GM23338 (cell line): ENCODE results near the gene PAQR4. TPM values are rescaled to one million over a fixed set of nuclear protein-coding genes. Genes with fewer than 3 reads are reported as not detected.

Experiments
- ATAC-seq: fragments of 200-7000 bp; cut with Tn5 transposase; 3 replicates; pipeline ENCODE4 v1.9.1; 2020
- DNase-seq: peaks from one replicate; pipeline ENCODE4 v3.0.0-alpha.2; 2015; ENCODE audit warnings: low spot score
- H2AFZ ChIP-seq: fragments of 200-600 bp; sonication (generic); 2 replicates; pipeline ENCODE4 v1.8.0; 2016; ENCODE audit warnings: antibody characterized with exemption, mild to moderate bottlenecking, moderate library complexity
- H3F3A ChIP-seq: fragments of 200-600 bp; sonication (generic); replicated peaks from 2 replicates; pipeline ENCODE4 v1.8.0; 2017; ENCODE audit warnings: antibody characterized with exemption, mixed run types, low read depth
- H3K27ac ChIP-seq: fragments of 200-600 bp; sonication (generic); 2 replicates; pipeline ENCODE4 v1.6.1; 2016; ENCODE audit warnings: low read depth
- H3K27me3 ChIP-seq: fragments of 200-600 bp; sonication (generic); 2 replicates; pipeline ENCODE4 v1.8.0; 2016; ENCODE audit warnings: mild to moderate bottlenecking, mixed run types, moderate library complexity; ENCODE audit not compliant: insufficient read depth
- H3K36me3 ChIP-seq: fragments of 200-600 bp; sonication (generic); 2 replicates; pipeline ENCODE4 v1.8.0; 2016; ENCODE audit warnings: mild to moderate bottlenecking; ENCODE audit not compliant: insufficient read depth
- H3K4me1 ChIP-seq: fragments of 200-600 bp; sonication (generic); 2 replicates; pipeline ENCODE4 v1.8.0; 2016; ENCODE audit warnings: mild to moderate bottlenecking, moderate library complexity; ENCODE audit not compliant: insufficient read depth
- H3K4me2 ChIP-seq: fragments of 200-600 bp; sonication (generic); 2 replicates; pipeline ENCODE4 v1.7.1; 2017; ENCODE audit warnings: mixed run types
- H3K4me3 ChIP-seq: fragments of 200-600 bp; sonication (generic); 2 replicates; pipeline ENCODE4 v1.6.1; 2016; ENCODE audit warnings: mixed run types
- H3K79me2 ChIP-seq: fragments of 200-600 bp; sonication (generic); replicated peaks from 2 replicates; pipeline ENCODE4 v1.8.0; 2017; ENCODE audit warnings: mild to moderate bottlenecking; ENCODE audit not compliant: insufficient read depth
- H3K9me2 ChIP-seq: fragments of 200-600 bp; sonication (generic); 2 replicates; pipeline ENCODE4 v1.8.0; 2017; ENCODE audit not compliant: insufficient read depth
- H4K20me1 ChIP-seq: fragments of 200-600 bp; sonication (generic); replicated peaks from 2 replicates; pipeline ENCODE4 v1.8.0; 2017; ENCODE audit warnings: mild to moderate bottlenecking; ENCODE audit not compliant: insufficient read depth
- H3K27ac Mint-ChIP-seq: 2 replicates; pipeline ENCODE4 v1.8.0; 2020; ENCODE audit warnings: inconsistent platforms, mild to moderate bottlenecking, moderate library complexity, mixed read lengths
- H3K27me3 Mint-ChIP-seq: 3 replicates; pipeline ENCODE4 v1.8.0; 2022; ENCODE audit warnings: low read depth, mild to moderate bottlenecking, moderate library complexity, mixed read lengths, inconsistent platforms; ENCODE audit not compliant: insufficient read depth, poor library complexity
- H3K36me3 Mint-ChIP-seq: 3 replicates; pipeline ENCODE4 v1.8.0; 2021; ENCODE audit warnings: low read depth, mild to moderate bottlenecking, inconsistent platforms, moderate library complexity, mixed read lengths
- H3K4me1 Mint-ChIP-seq: 3 replicates; pipeline ENCODE4 v1.8.0; 2020; ENCODE audit warnings: mild to moderate bottlenecking, inconsistent platforms, mixed read lengths
- H3K4me3 Mint-ChIP-seq: 3 replicates; pipeline ENCODE4 v1.8.0; 2021; ENCODE audit warnings: moderate library complexity, mild to moderate bottlenecking, inconsistent platforms, mixed read lengths
- H3K9me3 Mint-ChIP-seq: 3 replicates; pipeline ENCODE4 v1.8.0; 2020; ENCODE audit warnings: moderate library complexity, mild to moderate bottlenecking, inconsistent platforms, mixed read lengths
- EZH2 ChIP-seq: fragments of 200-600 bp; sonication (generic); IDR thresholded peaks from one replicate; pipeline ENCODE4 v1.8.0; 2017; ENCODE audit warnings: antibody characterized with exemption, mild to moderate bottlenecking, low read depth; ENCODE audit not compliant: unreplicated experiment
- EZH2phosphoT487 ChIP-seq: fragments of 200-600 bp; sonication (generic); IDR thresholded peaks from one replicate; pipeline ENCODE4 v1.8.1; 2018; ENCODE audit warnings: antibody characterized with exemption; ENCODE audit not compliant: unreplicated experiment
- NANOG ChIP-seq: IDR thresholded peaks from 2 replicates; pipeline ENCODE4 v1.6.1; 2016; ENCODE audit warnings: antibody characterized with exemption, borderline replicate concordance
- STAT1 ChIP-seq: IDR thresholded peaks from one replicate; pipeline ENCODE4 v1.6.1; 2016; ENCODE audit warnings: antibody characterized with exemption; ENCODE audit not compliant: unreplicated experiment
- ZNF114 ChIP-seq: fragments of 250-450 bp; sonication (Bioruptor Pico); IDR thresholded peaks from 2 replicates; pipeline ENCODE4 v1.5.0; 2020; ENCODE audit warnings: mild to moderate bottlenecking, moderate library complexity
- ZNF331 ChIP-seq: fragments of 250-450 bp; sonication (Bioruptor Pico); IDR thresholded peaks from 2 replicates; pipeline ENCODE4 v1.5.0; 2020; ENCODE audit warnings: low read depth, mild to moderate bottlenecking, moderate library complexity
- polyA plus RNA-seq: library from polyadenylated mRNA; unstranded; fragments of >200 nt; fragmentation: Nextera tagmentation; extraction: Ambion mirVana; gene quantifications from 2 replicates; pipeline ENCODE4 v1.2.1, GENCODE V29; 2016
- total RNA-seq: library from RNA; depleted of rRNA; stranded (reverse); fragments of >200 nt; shearing (Covaris generic); gene quantifications from 2 replicates; pipeline ENCODE4 v1.2.3, GENCODE V29; 2014
- TF ChIP-seq, protein P1 (sequence below): IDR thresholded peaks from one replicate; pipeline ENCODE4 v1.6.1; 2018; ENCODE audit warnings: antibody characterized with exemption; ENCODE audit not compliant: unreplicated experiment
- TF ChIP-seq, protein P2 (sequence below), 2 experiments: fragments of 200-600 bp in 1 of 2; sonication (generic) in 1 of 2; conservative IDR thresholded peaks; 2 replicates each; pipeline versions ENCODE4 v1.5.1 to v1.6.1; 2016 to 2017; ENCODE audit warnings: antibody characterized with exemption in 2 of 2, low read depth in 2 of 2, mild to moderate bottlenecking in 2 of 2, moderate library complexity in 1 of 2
- TF ChIP-seq, protein P3 (sequence below): fragments of 250-450 bp; sonication (Bioruptor Pico); IDR thresholded peaks from 2 replicates; pipeline ENCODE4 v1.5.0; 2020; ENCODE audit warnings: mild to moderate bottlenecking, moderate library complexity

Gene PAQR4
- total and polyA plus RNA-seq, 2 experiments from 2014 or later = 7.0 to 29.3 TPM

DNA sequence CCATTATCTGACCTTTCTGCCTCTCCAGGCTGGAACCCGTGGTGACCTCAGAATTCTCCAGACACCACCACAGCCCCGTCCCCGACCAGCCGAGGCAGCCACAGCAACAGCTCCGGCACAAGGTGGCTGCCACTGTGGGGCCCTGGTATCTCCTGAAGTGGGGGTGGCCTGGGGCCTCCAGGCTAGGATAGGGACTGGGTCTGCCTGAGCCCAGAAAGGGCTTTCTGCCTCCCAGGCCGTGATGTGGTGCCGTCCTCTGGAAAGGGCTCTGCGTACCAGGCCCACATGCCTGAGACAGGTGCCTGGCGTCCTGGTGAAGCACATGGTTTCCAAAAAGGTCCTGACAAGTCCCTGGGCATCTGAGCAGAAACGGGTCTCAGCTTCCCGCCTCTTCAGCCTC, 40.4 kb upstream of the PAQR4 start (continued):
- TF ChIP-seq, protein P1, sequence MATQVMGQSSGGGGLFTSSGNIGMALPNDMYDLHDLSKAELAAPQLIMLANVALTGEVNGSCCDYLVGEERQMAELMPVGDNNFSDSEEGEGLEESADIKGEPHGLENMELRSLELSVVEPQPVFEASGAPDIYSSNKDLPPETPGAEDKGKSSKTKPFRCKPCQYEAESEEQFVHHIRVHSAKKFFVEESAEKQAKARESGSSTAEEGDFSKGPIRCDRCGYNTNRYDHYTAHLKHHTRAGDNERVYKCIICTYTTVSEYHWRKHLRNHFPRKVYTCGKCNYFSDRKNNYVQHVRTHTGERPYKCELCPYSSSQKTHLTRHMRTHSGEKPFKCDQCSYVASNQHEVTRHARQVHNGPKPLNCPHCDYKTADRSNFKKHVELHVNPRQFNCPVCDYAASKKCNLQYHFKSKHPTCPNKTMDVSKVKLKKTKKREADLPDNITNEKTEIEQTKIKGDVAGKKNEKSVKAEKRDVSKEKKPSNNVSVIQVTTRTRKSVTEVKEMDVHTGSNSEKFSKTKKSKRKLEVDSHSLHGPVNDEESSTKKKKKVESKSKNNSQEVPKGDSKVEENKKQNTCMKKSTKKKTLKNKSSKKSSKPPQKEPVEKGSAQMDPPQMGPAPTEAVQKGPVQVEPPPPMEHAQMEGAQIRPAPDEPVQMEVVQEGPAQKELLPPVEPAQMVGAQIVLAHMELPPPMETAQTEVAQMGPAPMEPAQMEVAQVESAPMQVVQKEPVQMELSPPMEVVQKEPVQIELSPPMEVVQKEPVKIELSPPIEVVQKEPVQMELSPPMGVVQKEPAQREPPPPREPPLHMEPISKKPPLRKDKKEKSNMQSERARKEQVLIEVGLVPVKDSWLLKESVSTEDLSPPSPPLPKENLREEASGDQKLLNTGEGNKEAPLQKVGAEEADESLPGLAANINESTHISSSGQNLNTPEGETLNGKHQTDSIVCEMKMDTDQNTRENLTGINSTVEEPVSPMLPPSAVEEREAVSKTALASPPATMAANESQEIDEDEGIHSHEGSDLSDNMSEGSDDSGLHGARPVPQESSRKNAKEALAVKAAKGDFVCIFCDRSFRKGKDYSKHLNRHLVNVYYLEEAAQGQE = no peak
- TF ChIP-seq EZH2 = no peak

DNA sequence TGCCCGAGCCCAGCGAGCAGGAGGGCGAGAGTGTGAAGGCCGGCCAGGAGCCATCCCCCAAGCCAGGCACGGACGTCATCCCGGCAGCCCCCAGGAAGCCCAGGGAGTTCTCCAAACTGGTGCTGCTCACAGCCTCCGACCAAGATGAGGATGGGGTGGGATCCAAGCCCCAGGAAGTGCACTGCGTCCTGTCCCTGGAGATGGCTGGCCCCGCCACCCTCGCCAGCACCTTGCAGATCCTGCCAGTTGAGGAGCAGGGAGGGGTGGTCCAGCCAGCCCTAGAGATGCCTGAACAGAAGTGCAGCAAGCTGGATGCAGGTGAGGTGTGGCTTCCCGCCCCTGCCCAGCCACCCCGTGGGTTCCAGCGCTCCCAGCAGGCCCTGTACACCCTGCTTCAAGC, 39.5 kb upstream of the PAQR4 start:
- Mint-ChIP-seq H3K36me3 (peaks cover 17% of the 10 kb centered on the region; the same call in 2 of the 3 replicates), H3K27me3 (peaks cover 13% of the 10 kb centered on the region), H3K27ac (0 out of 2 replicates have a peak overlapping the region, but pooled peaks have one; percentile 36), H3K9me3 (peaks cover 9% of the 10 kb centered on the region; the same call in 2 of the 3 replicates), H3K4me1 (peaks cover 42% of the 10 kb centered on the region), H3K4me3 (no peak overlapping the region)
- no peak overlapping the region for H3K4me3 ChIP-seq
- no peak overlapping the region for H3K27ac ChIP-seq
- H3K27me3 ChIP-seq = 0 out of 2 replicates have a peak, but pooled peaks cover 7% of the 10 kb centered on the region
- H3K36me3 ChIP-seq = no peaks in the 10 kb centered on the region
- H3F3A ChIP-seq = peaks cover 5% of the 10 kb centered on the region; the same call in 1 of the 2 replicates
- no peaks in the 10 kb centered on the region for H4K20me1 ChIP-seq
- peaks cover 7% of the 10 kb centered on the region; the same call in 1 of the 2 replicates for H3K4me1 ChIP-seq
- no peak overlapping the region for H2AFZ ChIP-seq
- no peaks in the 10 kb centered on the region for H3K9me2 ChIP-seq
- H3K4me2 ChIP-seq = no peak overlapping the region
- ATAC-seq (no peak), DNase-seq (no peak)
- H3K79me2 ChIP-seq = no peaks in the 10 kb centered on the region
- TF ChIP-seq, protein P1 = no peak
- TF ChIP-seq ZNF114 (CRISPR knock-in tag) (no peak), STAT1 (no peak), EZH2phosphoT487 (no peak), EZH2 (no peak), NANOG (no peak), ZNF331 (no peak)
- TF ChIP-seq, protein P2, sequence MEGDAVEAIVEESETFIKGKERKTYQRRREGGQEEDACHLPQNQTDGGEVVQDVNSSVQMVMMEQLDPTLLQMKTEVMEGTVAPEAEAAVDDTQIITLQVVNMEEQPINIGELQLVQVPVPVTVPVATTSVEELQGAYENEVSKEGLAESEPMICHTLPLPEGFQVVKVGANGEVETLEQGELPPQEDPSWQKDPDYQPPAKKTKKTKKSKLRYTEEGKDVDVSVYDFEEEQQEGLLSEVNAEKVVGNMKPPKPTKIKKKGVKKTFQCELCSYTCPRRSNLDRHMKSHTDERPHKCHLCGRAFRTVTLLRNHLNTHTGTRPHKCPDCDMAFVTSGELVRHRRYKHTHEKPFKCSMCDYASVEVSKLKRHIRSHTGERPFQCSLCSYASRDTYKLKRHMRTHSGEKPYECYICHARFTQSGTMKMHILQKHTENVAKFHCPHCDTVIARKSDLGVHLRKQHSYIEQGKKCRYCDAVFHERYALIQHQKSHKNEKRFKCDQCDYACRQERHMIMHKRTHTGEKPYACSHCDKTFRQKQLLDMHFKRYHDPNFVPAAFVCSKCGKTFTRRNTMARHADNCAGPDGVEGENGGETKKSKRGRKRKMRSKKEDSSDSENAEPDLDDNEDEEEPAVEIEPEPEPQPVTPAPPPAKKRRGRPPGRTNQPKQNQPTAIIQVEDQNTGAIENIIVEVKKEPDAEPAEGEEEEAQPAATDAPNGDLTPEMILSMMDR (conservative IDR thresholded peaks at IDR 0.05; ENCODE audit: low read depth in 2 of 2) = no peak
- TF ChIP-seq, protein P3, sequence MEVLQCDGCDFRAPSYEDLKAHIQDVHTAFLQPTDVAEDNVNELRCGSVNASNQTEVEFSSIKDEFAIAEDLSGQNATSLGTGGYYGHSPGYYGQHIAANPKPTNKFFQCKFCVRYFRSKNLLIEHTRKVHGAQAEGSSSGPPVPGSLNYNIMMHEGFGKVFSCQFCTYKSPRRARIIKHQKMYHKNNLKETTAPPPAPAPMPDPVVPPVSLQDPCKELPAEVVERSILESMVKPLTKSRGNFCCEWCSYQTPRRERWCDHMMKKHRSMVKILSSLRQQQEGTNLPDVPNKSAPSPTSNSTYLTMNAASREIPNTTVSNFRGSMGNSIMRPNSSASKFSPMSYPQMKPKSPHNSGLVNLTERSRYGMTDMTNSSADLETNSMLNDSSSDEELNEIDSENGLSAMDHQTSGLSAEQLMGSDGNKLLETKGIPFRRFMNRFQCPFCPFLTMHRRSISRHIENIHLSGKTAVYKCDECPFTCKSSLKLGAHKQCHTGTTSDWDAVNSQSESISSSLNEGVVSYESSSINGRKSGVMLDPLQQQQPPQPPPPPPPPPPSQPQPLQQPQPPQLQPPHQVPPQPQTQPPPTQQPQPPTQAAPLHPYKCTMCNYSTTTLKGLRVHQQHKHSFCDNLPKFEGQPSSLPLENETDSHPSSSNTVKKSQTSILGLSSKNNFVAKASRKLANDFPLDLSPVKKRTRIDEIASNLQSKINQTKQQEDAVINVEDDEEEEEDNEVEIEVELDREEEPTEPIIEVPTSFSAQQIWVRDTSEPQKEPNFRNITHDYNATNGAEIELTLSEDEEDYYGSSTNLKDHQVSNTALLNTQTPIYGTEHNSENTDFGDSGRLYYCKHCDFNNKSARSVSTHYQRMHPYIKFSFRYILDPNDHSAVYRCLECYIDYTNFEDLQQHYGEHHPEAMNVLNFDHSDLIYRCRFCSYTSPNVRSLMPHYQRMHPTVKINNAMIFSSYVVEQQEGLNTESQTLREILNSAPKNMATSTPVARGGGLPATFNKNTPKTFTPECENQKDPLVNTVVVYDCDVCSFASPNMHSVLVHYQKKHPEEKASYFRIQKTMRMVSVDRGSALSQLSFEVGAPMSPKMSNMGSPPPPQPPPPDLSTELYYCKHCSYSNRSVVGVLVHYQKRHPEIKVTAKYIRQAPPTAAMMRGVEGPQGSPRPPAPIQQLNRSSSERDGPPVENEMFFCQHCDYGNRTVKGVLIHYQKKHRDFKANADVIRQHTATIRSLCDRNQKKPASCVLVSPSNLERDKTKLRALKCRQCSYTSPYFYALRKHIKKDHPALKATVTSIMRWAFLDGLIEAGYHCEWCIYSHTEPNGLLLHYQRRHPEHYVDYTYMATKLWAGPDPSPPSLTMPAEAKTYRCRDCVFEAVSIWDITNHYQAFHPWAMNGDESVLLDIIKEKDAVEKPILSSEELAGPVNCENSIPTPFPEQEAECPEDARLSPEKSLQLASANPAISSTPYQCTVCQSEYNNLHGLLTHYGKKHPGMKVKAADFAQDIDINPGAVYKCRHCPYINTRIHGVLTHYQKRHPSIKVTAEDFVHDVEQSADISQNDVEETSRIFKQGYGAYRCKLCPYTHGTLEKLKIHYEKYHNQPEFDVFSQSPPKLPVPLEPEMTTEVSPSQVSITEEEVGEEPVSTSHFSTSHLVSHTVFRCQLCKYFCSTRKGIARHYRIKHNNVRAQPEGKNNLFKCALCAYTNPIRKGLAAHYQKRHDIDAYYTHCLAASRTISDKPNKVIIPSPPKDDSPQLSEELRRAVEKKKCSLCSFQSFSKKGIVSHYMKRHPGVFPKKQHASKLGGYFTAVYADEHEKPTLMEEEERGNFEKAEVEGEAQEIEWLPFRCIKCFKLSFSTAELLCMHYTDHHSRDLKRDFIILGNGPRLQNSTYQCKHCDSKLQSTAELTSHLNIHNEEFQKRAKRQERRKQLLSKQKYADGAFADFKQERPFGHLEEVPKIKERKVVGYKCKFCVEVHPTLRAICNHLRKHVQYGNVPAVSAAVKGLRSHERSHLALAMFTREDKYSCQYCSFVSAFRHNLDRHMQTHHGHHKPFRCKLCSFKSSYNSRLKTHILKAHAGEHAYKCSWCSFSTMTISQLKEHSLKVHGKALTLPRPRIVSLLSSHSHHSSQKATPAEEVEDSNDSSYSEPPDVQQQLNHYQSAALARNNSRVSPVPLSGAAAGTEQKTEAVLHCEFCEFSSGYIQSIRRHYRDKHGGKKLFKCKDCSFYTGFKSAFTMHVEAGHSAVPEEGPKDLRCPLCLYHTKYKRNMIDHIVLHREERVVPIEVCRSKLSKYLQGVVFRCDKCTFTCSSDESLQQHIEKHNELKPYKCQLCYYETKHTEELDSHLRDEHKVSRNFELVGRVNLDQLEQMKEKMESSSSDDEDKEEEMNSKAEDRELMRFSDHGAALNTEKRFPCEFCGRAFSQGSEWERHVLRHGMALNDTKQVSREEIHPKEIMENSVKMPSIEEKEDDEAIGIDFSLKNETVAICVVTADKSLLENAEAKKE = no peak
